Measurements from ENCODE around the gene RAD9A. TPM values are rescaled to one million over a fixed set of nuclear protein-coding genes. Genes with fewer than 3 reads are reported as not detected.
A peak's percentile ranks its signal among the peaks of the same experiment; 100 is the strongest.

Gene RAD9A
- total and polyA plus RNA-seq, 11 donors, result 3.5 to 9.1 (median 6.1) TPM

- Histone ChIP-seq H3K27ac (no peak overlapping the region), H3K27me3 (no peaks in the 10 kb centered on the region), H3K36me3 (no peaks in the 10 kb centered on the region), H3K4me3 (no peak overlapping the region), H3K9me3 (no peaks in the 10 kb centered on the region), H3K4me1 (peaks cover 0 to 29% (median 13%) of the 10 kb centered on the region in 12 donors)
- no peak for TF ChIP-seq POLR2A (IDR thresholded peaks at IDR 0.05)
- TF ChIP-seq CTCF (IDR thresholded peaks at IDR 0.05), result no peak
- intact Hi-C loops (cut with DNase I), result loop anchor here in 2 of 10 donors (5.0 kb wide), 2 partner anchors 120 kb away; partner anchors contain the start of genes CDK2AP2 (in 1 of the 2), GRK2 (in 1 of the 2) and PITPNM1 (in 1 of the 2)
- WGBS, 4 donors, result 19 to 28% (median 26%) methylated on average over 8 to 9 of the region's 9 CpGs
- ATAC-seq (no peak), DNase-seq (no peak)
Observed at GRCh38 chr11:67387069-67387468, 4.7 kb upstream of the RAD9A start.

GRCh38 chr11:67387518-67387917 is 4.3 kb upstream of the RAD9A start:
- TF ChIP-seq POLR2A (IDR thresholded peaks at IDR 0.05) (no peak), CTCF (IDR thresholded peaks at IDR 0.05) (no peak)
- intact Hi-C loops (cut with DNase I), result loop anchor here in 2 of 10 donors (5.0 kb wide), 2 partner anchors 120 kb away; partner anchors contain the start of genes CDK2AP2 (in 1 of the 2), GRK2 (in 1 of the 2) and PITPNM1 (in 1 of the 2)
- Histone ChIP-seq H3K4me3 (no peak overlapping the region), H3K27me3 (no peaks in the 10 kb centered on the region), H3K27ac (no peak overlapping the region), H3K4me1 (peaks cover 0 to 30% (median 16%) of the 10 kb centered on the region in 12 donors), H3K9me3 (no peaks in the 10 kb centered on the region), H3K36me3 (no peaks in the 10 kb centered on the region)
- 62 to 70% (median 67%) methylated on average over 6 of the region's 6 CpGs for WGBS, 4 donors
- ATAC-seq, result no peak
- no peak for DNase-seq

DNA sequence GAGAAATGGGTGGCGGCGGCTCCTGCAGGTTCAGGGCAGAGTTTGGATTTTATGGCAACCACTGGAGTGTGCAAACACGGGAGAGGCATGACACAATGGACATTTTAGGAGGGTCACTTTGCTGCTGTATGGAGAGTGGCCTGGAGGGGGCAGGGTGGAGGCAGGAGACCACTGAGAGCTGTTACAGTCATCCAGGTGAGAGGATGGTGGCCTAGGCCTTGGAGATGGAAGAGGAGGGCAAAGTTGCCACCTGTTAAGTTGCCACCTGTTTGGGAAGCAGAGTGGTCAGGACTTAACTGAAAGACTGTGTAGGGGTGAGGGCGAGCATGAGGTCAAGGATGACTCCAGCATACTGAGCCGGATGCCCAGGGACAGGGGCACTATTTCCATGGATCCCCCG is 2.3 kb upstream of the RAD9A start:
- peak; percentile 39 to 67 (median 52) for TF ChIP-seq CTCF (IDR thresholded peaks at IDR 0.05)
- TF ChIP-seq POLR2A (IDR thresholded peaks at IDR 0.05), result no peak
- Histone ChIP-seq H3K4me1 (peaks cover 0 to 33% (median 19%) of the 10 kb centered on the region in 12 donors), H3K4me3 (no peak overlapping the region), H3K27me3 (no peaks in the 10 kb centered on the region), H3K27ac (no peak overlapping the region), H3K36me3 (peaks cover 0 to 9% (median 0%) of the 10 kb centered on the region in 9 donors), H3K9me3 (no peaks in the 10 kb centered on the region)
- ATAC-seq (peak in 1 of 4 donors; percentile 19), DNase-seq (peak in 1 of 5 donors; percentile 56)
- intact Hi-C loops (cut with DNase I), result loop anchor here in 2 of 10 donors (5.0 kb wide), 2 partner anchors 118 to 122 kb away; partner anchors contain the start of genes CDK2AP2 (in 1 of the 2), GRK2 (in 1 of the 2) and PITPNM1 (in 1 of the 2)
- 64 to 71% (median 66%) methylated on average over 6 of the region's 6 CpGs for WGBS, 4 donors

- TF ChIP-seq POLR2A (IDR thresholded peaks at IDR 0.05) (no peak), CTCF (IDR thresholded peaks at IDR 0.05) (no peak)
- peak overlapping the region; percentile 45 to 93 (median 81) for H3K27ac ChIP-seq
- 9 to 14% (median 12%) methylated on average over 15 of the region's 15 CpGs for WGBS, 4 donors
- no peaks in the 10 kb centered on the region for H3K9me3 ChIP-seq
- peak overlapping the region; percentile 51 to 93 (median 78) for H3K4me3 ChIP-seq
- H3K27me3 ChIP-seq, result no peaks in the 10 kb centered on the region
- peaks cover 0 to 17% (median 3%) of the 10 kb centered on the region in 9 donors for H3K36me3 ChIP-seq
- intact Hi-C loops (cut with DNase I), result loop anchor here in 6 of 10 donors (2.0 to 5.0 kb wide), 3 partner anchors 91 to 116 kb away; partner anchors contain the start of genes CDK2AP2 (in 3 of the 6), PITPNM1 (in 3 of the 6) and AIP (in 1 of the 6)
- H3K4me1 ChIP-seq, result peaks cover 0 to 33% (median 15%) of the 10 kb centered on the region in 12 donors
- ATAC-seq (no peak), DNase-seq (no peak)
Observed at GRCh38 chr11:67390947-67391303, 861 bp upstream of the RAD9A start.

Data from heart left ventricle (tissue), 16 donors.